ENCODE data around the gene PGLYRP2.

DNA sequence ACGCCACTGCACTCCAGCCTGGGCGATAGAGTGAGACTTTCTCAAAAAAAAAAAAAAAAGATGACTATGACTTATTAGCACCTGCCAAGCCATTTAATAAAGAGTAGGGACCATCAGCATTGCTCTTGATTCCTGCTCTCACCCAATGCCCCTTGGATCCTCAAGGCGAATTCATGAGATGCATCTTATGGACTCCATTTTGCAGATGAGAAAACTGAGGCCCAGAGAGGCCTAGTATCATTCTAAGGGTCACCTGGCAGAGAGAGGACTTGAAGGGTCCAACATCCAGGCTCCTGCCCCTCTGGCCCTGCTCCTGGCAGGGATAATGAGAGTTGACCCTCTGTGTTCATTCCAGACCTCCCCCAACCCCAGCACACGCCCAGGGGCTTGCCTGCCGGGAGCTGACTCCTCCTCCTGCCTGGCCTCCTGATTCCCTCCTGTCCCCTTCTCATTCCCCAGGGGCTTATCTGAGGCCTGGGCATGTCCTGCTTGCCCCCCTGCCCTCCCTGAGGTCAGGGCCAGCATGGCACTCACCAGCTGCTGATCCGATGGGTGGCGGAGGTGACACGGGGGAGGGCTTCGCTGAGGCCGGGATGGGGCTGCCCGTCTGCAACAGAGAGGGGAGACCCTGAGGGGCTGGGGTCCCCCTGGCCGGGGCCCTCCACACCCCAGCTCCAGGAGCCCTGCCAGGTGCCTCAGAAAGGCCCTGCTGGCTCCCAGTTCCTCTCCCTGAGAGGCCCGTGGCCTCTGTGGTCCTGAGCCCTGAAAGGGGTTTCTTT, 37.0 kb downstream of the PGLYRP2 start:
- TF ChIP-seq ZNF431 (CRISPR knock-in tag; IDR thresholded peaks at IDR 0.05) = no peak
- no peak for TF ChIP-seq POLR2A (conservative IDR thresholded peaks at IDR 0.05)
